Measurements from ENCODE around the gene ANKRD53.

GRCh38 chr2:70987386-70987785 is 9.0 kb downstream of the ANKRD53 start:
- TF ChIP-seq, protein P1, sequence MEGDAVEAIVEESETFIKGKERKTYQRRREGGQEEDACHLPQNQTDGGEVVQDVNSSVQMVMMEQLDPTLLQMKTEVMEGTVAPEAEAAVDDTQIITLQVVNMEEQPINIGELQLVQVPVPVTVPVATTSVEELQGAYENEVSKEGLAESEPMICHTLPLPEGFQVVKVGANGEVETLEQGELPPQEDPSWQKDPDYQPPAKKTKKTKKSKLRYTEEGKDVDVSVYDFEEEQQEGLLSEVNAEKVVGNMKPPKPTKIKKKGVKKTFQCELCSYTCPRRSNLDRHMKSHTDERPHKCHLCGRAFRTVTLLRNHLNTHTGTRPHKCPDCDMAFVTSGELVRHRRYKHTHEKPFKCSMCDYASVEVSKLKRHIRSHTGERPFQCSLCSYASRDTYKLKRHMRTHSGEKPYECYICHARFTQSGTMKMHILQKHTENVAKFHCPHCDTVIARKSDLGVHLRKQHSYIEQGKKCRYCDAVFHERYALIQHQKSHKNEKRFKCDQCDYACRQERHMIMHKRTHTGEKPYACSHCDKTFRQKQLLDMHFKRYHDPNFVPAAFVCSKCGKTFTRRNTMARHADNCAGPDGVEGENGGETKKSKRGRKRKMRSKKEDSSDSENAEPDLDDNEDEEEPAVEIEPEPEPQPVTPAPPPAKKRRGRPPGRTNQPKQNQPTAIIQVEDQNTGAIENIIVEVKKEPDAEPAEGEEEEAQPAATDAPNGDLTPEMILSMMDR (IDR thresholded peaks at IDR 0.05), result no peak
- no peak for TF ChIP-seq POLR2A (IDR thresholded peaks at IDR 0.05)

Data from esophagus squamous epithelium (tissue), 4 donors.